Limb (tissue), 2 donors: Measurements from ENCODE around the gene EEF1A1.
"Not testable (repeated sequence)": the region's sequence is repeated elsewhere in the genome, so short reads cannot be mapped to it uniquely, and the experiment has no call there.

Experiments used
- DNase-seq, 2 donors: peaks; one replicate each; pipeline ENCODE4 v3.0.0-alpha.2; 2016; ENCODE audit errors: extremely low spot score in 2 of 2

EEF1A1 gene

DNA sequence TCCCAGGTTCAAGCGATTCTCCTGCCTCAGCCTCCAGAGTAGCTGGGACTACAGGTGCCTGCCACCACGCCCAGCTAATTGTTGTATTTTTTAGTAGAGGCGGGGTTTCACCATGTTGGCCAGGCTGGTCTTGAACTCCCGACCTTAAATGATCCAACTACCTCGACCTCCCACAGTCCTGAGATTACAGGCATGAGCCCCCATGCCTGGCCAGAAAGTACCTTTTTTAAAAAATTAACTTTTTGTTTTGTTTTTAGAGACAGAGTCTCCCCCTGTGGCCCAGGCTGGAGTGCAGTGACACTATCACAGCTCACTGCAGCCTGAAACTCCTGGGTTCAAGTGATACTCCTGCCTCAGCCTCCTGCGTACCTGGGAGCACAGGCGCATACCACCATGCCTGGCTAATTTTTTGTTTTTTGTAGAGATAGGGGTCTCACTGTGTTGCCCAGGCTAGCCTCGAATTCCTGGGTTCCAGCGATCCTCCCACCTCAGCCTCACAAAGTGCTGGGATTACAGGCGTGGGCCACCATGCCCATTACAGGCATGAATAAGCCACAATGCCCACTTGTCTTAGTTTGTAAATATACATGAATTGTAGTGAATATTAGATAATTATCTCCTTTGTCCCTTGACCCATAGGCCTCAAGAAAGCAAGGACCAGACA is 17.4 kb upstream of the EEF1A1 start:
- no peak for DNase-seq

DNA sequence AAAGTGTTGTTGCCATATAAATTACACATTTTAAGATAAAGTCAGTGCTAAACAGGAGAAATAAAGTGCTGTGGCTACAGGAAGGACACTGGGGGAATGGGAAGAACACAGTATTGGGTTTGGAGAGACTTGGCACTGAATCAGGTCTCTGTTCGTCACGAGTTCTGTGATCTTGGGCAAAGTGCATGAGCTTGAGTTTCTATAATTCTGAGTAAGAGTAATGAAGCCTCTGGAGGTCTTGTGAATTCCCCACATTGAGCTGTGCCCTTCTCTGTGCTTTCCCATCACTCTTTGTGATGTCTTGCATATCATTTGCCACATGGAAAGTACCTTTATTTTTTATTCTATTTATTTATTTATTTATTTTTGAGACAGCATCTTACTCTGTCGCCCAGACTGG is 16.8 kb upstream of the EEF1A1 start:
- DNase-seq, result no peak

DNA sequence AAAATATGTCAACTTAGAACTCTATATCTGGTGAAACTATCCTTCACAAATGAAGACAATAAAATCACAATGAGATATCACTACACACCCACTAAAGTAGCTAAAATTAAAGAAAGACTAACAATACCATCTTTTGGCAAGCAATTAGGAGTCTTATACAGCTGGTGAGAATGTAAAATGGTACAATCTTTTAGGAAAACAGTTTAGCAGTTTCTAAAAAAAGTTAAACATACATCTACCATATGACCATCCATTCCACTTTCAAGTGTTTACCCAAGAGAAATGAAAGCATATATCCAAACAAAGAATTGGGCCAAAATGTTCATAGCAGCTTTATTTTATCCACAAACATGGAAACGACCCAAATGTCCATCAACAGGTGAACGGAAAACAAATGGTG is 13.8 kb upstream of the EEF1A1 start:
- no peak for DNase-seq

DNA sequence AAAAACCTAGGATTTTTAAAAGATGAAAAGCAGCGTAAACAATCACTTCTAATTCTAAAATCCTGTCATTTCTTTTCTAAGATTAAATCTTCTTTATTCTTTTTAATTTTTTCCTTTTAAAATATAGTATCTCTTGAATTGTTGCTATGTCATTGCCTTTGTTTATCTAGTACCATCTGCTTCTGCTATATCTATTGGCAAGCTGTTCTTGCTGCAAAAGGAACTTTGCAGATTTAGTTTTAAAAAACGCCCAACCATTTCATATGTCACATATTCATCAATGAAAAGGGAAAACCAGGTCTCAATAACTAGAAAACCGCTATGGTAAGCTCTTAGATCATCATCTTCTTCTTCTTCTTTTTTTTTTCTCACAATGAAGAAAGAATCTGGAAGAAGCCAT is 11.5 kb upstream of the EEF1A1 start:
- no peak for DNase-seq

DNA sequence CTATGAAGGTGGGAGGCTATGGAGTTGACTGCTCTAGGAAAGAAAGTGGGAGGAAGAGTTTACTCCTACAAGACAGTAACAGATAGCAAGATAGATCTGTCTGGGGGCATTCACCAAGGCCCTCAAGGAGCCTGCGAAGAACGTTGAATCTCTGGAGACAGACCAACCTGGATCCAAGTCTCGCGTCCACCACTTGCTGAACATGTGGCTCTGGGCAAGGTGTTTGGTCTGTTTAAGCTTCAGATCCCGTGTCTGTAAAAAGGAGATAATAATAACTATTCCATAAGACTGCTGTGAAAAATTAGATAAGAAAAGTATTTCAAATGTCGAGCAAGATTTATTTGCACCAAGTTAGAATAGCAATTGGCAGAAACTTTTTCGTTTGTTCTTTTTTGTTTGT is 8.1 kb upstream of the EEF1A1 start:
- DNase-seq, result no peak

DNA sequence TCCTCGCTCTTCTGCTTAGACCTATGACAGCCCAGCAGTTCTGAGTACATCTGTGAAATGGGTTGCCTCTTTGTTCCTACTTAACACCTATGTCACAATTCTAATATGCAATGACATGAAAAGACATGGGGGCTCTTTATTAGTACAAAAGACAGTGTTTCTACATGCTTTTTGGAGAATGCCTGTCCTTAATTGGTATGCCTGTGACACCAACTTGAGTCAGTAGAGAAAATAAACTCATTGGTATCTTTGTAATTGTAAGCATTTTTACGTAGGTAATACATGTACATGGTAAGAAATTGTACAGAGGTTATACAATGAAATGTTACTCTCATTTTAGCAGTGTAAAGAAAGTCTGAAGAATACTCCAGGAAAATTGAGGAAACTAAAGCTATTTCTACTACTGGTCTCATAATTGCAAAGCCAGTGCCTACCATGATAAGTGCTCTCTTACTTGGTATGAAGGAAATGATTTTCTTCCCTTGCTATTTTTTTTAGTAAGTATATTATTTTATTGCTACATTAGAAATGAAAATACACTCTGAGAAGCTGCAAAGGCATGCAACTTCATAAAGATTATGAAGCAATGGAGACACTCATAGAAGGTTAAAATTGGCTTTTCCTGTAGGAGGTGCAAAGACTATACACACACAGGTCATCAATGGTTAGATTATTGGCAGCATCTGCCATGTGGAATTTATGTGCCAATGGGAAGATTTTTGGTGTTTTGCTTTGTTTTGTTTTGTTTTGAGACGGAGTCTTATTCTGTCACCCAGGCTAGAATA is 4.9 kb upstream of the EEF1A1 start:
- DNase-seq, result no peak

DNA sequence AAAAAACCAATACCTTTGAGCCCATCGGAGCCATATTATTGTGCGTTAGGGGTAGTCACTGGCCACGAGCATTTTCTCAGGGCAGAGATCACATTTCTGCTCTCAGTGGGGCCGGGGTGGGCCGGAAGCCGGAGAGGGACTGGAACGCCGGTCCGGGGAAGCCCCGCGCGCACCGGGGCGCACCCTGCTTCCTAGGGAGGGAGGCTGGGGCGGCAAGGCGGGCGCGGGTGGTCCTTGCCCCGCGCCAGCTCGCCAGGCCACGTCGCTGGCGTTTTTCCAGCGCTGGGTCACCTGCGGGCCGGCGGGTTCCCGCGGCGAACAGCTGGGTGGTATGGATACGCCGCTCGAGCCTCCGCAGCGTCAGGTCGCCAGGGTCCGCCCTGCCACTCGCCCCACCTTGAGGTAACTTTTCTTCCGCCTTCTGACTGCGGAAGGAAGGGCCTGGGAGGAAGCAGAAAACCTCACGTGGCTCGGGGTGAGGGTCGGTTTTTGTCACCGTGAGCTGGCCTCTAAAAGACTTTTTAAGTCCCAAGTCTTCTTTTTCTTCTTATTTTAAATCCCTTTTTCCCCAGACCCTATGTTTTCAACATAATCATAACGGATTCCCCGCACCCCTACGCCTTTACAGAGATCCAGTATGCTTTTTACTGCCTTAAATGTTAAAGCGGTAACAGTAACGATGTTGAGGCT is 2.7 kb upstream of the EEF1A1 start:
- DNase-seq, result peak; percentile 36 to 73

DNA sequence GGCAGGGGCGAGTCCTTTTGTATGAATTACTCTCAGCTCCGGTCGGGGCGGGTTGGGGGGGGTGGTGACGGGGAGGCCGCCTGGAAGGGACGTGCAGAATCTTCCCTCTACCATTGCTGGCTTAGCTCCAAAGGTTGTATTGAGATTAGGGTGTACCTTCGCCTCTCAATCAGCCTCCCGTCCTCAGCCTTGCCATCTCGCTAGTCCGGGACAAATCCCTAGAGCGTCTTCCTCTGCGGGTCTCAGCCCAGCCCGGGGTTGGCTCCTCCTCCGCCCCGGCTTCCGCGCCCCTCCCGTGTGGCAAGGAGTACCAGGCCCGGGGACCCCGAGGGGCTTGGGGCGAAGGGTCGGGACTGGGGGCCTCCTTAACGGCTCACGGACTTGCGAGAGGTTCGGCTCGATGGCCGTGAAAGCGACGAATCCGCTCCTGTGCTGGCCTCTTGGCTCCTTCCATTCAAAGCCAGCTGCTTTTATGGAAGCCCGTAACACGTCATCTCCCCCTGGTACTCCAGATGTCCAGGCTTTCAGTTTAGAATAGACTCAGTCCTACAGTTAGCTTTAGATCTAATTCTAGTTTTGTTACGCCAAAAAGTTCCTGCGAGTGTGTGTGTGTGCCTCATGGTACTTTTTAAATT is 636 bp upstream of the EEF1A1 start:
- peak in 1 of 2 donors; percentile 89 for DNase-seq

DNA sequence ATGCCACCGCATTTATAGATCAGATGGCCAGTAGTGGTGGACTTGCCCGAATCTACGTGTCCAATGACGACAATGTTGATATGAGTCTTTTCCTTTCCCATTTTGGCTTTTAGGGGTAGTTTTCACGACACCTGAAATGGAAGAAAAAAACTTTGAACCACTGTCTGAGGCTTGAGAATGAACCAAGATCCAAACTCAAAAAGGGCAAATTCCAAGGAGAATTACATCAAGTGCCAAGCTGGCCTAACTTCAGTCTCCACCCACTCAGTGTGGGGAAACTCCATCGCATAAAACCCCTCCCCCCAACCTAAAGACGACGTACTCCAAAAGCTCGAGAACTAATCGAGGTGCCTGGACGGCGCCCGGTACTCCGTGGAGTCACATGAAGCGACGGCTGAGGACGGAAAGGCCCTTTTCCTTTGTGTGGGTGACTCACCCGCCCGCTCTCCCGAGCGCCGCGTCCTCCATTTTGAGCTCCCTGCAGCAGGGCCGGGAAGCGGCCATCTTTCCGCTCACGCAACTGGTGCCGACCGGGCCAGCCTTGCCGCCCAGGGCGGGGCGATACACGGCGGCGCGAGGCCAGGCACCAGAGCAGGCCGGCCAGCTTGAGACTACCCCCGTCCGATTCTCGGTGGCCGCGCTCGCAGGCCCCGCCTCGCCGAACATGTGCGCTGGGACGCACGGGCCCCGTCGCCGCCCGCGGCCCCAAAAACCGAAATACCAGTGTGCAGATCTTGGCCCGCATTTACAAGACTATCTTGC is 725 bp downstream of the EEF1A1 start:
- DNase-seq, result peak; percentile 63 to 82

DNA sequence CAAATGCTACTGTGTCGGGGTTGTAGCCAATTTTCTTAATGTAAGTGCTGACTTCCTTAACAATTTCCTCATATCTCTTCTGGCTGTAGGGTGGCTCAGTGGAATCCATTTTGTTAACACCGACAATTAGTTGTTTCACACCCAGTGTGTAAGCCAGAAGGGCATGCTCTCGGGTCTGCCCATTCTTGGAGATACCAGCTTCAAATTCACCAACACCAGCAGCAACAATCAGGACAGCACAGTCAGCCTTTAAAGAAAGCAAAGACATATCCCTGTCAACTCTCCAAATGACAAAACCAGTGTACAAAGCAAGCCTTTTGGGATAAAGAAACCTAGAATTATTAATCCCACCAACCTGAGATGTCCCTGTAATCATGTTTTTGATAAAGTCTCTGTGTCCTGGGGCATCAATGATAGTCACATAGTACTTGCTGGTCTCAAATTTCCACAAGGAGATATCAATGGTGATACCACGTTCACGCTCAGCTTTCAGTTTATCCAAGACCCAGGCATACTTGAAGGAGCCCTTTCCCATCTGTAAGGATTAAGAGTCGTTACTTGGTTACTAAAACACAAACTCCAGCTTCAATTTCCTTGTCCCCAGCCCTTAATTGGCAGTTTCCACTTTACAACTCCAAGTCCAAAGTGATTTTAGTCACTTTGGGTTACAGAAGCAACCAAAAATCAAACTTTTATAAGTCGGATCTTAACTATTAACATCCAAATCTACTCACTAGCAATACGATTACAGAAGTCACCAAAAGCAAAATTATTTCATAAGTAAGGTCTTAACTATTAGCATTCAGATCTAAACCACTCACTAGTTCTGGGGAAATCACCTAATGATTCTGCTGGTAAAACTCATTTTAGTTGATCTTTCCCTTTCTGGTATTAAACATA is 1.6 kb downstream of the EEF1A1 start:
- DNase-seq, result not testable (repeated sequence)

DNA sequence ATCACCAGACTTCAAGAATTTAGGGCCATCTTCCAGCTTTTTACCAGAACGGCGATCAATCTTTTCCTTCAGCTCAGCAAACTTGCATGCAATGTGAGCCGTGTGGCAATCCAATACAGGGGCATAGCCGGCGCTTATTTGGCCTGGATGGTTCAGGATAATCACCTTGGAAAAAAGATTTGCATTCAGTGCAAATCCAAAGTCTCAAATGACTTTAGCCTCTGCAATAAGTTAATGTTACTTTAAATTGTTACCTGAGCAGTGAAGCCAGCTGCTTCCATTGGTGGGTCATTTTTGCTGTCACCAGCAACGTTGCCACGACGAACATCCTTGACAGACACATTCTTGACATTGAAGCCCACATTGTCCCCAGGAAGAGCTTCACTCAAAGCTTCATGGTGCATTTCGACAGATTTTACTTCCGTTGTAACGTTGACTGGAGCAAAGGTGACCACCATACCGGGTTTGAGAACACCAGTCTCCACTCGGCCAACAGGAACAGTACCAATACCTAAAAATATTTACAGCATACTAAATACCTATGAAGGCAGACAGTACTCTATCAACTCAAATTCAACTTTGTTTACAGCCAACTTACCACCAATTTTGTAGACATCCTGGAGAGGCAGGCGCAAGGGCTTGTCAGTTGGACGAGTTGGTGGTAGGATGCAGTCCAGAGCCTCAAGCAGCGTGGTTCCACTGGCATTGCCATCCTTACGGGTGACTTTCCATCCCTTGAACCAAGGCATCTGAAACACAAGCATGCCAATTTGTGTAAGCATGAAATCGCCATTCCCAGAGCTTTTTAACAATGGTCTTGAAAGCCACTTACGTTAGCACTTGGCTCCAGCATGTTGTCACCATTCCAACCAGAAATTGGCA is 2.5 kb downstream of the EEF1A1 start:
- not testable (repeated sequence) for DNase-seq

DNA sequence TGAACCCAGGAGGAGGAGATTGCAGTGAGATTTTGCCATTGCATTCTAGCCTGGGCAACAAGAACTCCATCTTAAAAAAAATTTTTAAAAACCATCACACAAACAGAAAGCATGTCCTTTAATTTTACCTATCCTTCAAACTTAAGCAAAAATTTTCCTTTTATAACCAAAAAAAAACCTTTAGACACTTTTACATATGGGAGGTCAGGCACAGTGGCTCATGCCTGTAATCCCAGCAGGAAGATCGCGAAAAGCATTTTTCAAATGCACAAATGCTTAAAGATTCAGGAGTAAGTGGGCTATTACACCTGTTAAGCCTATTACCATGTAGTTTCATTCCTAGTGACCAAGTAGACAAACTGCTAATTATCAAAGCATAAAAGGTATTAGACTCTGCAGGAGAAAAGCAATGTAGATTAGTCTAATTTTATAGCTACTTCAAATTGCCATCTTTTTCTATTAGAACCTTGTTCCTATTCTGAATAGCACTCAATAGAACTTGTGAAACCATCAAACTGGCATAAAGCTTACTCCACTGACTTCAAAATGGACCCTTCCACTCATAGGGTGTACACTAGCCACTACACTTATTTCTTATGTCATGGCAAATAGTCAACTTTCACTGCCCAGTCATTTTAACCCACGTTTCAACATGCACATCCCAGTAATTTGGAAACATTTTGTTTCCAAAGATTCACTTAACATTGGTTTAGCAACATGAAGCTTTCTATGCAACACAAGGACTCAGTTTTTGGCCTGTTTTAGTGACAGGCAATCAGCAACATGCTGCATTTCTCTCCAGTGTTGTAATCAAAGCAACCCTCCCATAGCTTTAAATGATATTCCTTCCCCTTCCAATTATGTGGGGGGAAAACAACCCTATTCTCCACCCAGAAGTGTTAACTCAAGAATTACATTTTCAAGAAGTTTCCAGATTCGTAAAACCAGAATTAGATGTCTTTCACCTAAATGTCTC is 4.0 kb downstream of the EEF1A1 start:
- no peak for DNase-seq

DNA sequence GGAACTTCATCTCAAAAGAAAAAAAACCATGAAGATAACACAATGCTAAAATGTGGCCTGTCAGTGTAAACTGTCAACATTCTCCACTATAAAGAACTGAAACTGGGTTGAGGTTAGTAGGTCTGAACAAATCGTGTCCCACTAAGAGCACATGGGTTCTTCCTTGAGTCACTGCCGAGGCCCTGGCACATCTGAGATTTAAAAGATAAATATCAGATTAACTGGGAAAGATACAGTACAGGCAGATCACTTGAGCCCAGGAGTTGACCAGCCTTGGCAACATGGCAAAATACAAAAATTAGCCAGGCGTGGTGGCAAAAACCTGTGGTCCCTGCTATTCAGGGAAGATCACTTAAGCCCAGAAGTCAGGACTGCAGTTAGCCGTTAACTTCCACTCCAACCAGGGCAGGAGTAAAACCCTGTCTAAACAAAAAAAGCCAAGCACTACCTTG is 5.6 kb downstream of the EEF1A1 start:
- DNase-seq, result no peak

DNA sequence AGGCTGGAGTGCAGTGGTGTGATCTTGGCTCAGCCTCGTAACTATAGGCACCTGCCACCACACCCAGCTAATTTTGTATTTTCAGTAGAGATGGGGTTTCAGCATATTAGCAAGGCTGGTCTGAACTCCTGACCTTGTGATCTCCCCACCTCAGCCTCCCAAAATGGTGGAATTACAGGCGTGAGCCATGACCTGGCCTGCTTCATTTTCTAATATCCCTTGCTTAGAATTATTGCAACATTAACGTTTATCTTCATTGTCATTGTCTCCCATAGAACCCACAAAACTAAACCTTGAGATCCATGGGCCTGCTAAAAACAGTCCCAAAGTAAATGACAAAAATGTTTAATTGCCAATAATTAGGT is 6.1 kb downstream of the EEF1A1 start:
- no peak for DNase-seq

DNA sequence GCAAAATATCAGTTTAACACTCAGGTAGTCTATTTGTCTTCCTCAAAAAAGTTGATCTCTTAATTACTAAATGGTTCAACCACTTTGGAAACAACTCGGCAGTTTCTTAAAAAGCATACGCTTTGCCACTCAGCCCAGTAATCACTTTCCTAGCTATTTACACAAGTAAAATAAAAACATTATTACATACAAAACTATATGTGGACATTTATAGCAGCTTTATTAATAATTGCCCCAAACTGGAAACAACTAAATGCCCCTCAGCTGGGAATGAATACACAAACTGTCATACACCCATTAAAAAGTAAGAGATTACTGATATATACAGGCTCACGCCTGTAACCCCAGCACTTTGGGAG is 7.4 kb downstream of the EEF1A1 start:
- no peak for DNase-seq

DNA sequence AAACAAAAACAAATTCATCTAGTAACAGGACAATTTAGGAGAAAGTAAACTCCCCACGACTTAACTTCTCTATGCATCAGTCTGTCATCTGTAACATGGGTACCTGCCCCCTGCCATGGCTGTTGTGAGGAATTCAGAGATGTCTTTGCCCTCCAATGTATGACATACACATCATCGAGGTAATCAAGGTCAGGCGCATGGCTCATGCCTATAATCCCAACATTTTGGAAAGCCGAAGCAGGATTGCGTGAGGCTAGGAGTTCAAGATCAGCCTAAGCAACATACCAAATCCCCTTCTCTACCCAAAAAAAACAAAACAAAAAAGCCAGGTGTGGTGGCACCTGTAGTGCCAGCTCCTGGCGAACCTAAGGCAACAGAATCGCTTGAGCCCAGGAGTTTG is 9.0 kb downstream of the EEF1A1 start:
- DNase-seq, result no peak

DNA sequence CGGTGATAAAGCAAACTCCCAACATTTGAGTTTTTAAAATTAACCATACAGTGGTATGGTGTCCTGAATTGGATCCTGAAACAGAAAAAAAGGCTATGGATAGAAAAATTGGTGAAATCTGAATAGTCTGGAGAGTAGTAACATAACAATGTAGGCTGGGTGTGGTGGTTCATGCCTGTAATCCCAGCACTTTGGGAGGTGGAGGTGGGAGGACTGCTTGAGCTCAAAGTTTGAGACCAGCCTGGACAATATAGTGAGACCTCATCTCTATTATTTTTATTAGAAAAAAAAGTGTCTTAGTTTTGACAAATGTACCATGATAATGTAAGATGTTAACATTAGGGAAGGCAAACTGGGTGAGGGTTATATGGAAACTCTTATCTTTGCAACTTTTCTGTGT is 11.0 kb downstream of the EEF1A1 start:
- no peak for DNase-seq

DNA sequence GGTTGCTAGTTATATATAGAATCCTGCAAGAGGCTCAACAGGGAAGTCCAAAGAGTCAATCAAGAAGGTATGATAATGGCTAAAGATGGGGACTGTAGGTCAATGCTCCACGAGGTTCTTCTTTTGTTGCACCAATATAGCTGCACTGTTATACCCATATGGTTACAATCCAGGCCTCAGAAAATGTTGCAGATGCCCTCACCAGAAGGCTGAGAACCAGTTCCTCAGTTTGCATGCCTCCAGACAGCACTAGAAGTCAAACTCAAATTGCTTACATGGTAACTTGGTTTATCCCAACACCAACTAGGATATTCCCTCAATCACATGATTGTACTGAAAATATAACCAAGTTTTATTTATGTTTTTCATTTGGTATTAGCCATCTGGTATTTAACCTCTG is 12.1 kb downstream of the EEF1A1 start:
- DNase-seq, result no peak
